CD4-positive, alpha-beta T cell treated with Interleukin-2 at 100 ng/mL for 4 hours (primary cell): ENCODE measurements around the gene PCBD1.

Source experiments
- DNase-seq: peaks from one replicate; pipeline ENCODE4 v3.0.0-alpha.2; 2020; ENCODE audit warnings: low spot score

The PCBD1 gene

GRCh38 chr10:70902661-70903261 is 14.4 kb upstream of the PCBD1 start:
- no peak for DNase-seq

GRCh38 chr10:70901276-70901878 is 13.0 kb upstream of the PCBD1 start:
- no peak for DNase-seq

- no peak for DNase-seq
Measured at GRCh38 chr10:70899096-70899495, 10.7 kb upstream of the PCBD1 start.

GRCh38 chr10:70898687-70899086 is 10.3 kb upstream of the PCBD1 start:
- DNase-seq = no peak

- no peak for DNase-seq
Measured at GRCh38 chr10:70896551-70896950, 8.2 kb upstream of the PCBD1 start.

- DNase-seq = no peak
Measured at GRCh38 chr10:70894416-70894815, 6.1 kb upstream of the PCBD1 start.

GRCh38 chr10:70893227-70894006 is 5.1 kb upstream of the PCBD1 start:
- DNase-seq = no peak

GRCh38 chr10:70892631-70893030 is 4.3 kb upstream of the PCBD1 start:
- no peak for DNase-seq

GRCh38 chr10:70891627-70892026 is 3.3 kb upstream of the PCBD1 start:
- DNase-seq = no peak

GRCh38 chr10:70890917-70891431 is 2.6 kb upstream of the PCBD1 start:
- no peak for DNase-seq

GRCh38 chr10:70889291-70889690 is 926 bp upstream of the PCBD1 start:
- DNase-seq = no peak

- no peak for DNase-seq
Measured at GRCh38 chr10:70886921-70887665, 1.3 kb downstream of the PCBD1 start.

- no peak for DNase-seq
Measured at GRCh38 chr10:70885931-70886903, 2.1 kb downstream of the PCBD1 start.

- no peak for DNase-seq
Measured at GRCh38 chr10:70885481-70885880, 2.9 kb downstream of the PCBD1 start.

GRCh38 chr10:70884741-70885140 is 3.6 kb downstream of the PCBD1 start:
- DNase-seq = no peak

GRCh38 chr10:70880077-70880534 is 8.3 kb downstream of the PCBD1 start:
- DNase-seq = peak; percentile 86

- DNase-seq = no peak
Measured at GRCh38 chr10:70879207-70879606, 9.2 kb downstream of the PCBD1 start.

- no peak for DNase-seq
Measured at GRCh38 chr10:70874061-70874460, 14.3 kb downstream of the PCBD1 start.

GRCh38 chr10:70872291-70872690 is 16.1 kb downstream of the PCBD1 start:
- no peak for DNase-seq

- no peak for DNase-seq
Measured at GRCh38 chr10:70866424-70866823, 21.9 kb downstream of the PCBD1 start.

GRCh38 chr10:70864935-70865334 is 23.4 kb downstream of the PCBD1 start:
- DNase-seq = no peak
